WI38 (cell line): ENCODE results near the gene CNTNAP1.

Experiments
- H3K4me3 ChIP-seq: 2 replicates; pipeline ENCODE4 v1.5.1; 2011; ENCODE audit warnings: low read depth, mild to moderate bottlenecking, control low read depth, low read length
- CTCF ChIP-seq: IDR thresholded peaks from 2 replicates; pipeline ENCODE4 v1.5.1; 2012; ENCODE audit warnings: low read depth, mild to moderate bottlenecking, control low read depth, low read length

Gene CNTNAP1

GRCh38 chr17:42667088-42667951 is 15.0 kb upstream of the CNTNAP1 start:
- TF ChIP-seq CTCF: no peak
- no peak overlapping the region for H3K4me3 ChIP-seq

- no peak overlapping the region for H3K4me3 ChIP-seq
- no peak for TF ChIP-seq CTCF
These were observed 12.7 kb upstream of the CNTNAP1 start for GRCh38 chr17:42669705-42669976.

- H3K4me3 ChIP-seq: no peak overlapping the region
- TF ChIP-seq CTCF: no peak
These were observed 12.1 kb upstream of the CNTNAP1 start for GRCh38 chr17:42669977-42670788.

- no peak for TF ChIP-seq CTCF
- H3K4me3 ChIP-seq: no peak overlapping the region
These were observed 11.3 kb upstream of the CNTNAP1 start for GRCh38 chr17:42670789-42671657.

- H3K4me3 ChIP-seq: no peak overlapping the region
- no peak for TF ChIP-seq CTCF
These were observed 10.3 kb upstream of the CNTNAP1 start for GRCh38 chr17:42672038-42672437.

GRCh38 chr17:42673266-42673884 is 9.0 kb upstream of the CNTNAP1 start:
- no peak for TF ChIP-seq CTCF
- H3K4me3 ChIP-seq: no peak overlapping the region
